ENCODE results near the gene REXO1. TPM values are rescaled to one million over a fixed set of nuclear protein-coding genes. Genes with fewer than 3 reads are reported as not detected.

REXO1 gene
- total RNA-seq, 1 experiment from 2014 or later, result 52.1 TPM

DNA sequence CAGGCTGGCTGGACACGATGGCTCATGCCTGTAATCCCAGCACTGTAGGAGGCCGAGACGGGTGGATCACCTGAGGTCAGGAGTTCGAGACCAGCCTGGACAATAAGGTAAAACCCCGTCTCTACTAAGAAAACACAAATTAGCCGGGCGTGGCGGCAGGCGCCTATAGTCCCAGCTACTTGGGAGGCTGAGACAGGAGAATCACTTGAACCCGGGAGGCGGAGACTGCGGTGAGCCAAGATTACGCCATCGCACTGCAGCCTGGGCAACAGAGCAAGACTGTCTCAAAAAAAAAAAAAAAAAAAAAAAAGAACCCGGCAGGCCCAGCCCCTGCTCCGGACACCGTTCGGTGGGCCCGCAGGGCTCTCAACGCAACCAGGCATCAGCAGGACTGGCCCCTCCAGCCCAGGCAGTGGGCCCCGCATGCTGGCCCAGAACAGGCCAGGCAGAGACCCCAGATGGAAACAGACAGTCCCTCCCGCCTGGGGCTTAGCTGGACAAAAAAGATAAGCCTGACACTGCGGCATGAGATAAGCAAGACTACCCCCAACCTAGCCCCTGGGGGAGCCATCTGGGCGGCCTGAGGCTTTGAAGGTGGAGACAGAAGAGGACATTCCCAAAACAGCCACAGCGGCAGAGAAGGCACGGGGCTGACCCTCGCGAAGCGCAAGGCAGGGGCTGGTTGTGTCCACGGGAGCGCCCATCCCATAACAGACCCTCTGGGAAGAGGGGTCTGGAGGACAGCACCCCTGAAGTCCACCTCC, 11.6 kb downstream of the REXO1 start:
- in situ Hi-C loops (cut with HindIII; ENCODE audit: low pct_unique_long_range_greater_than_20kb, low sequenced_read_pairs) (no loop called here), intact Hi-C loops (cut with micrococcal nuclease; ENCODE audit: unreplicated experiment) (no loop called here)
- Histone ChIP-seq H3K4me3 (ENCODE audit: low read depth in 2 of 2, low read length in 2 of 2) (no peak overlapping the region), H3K27me3 (ENCODE audit: control insufficient read depth, insufficient read depth, low read length) (no peaks in the 10 kb centered on the region), H3K36me3 (ENCODE audit: control insufficient read depth, insufficient read depth, low read length) (no peaks in the 10 kb centered on the region), H3K27ac (ENCODE audit: low read length) (no peak overlapping the region), H3K4me1 (ENCODE audit: control insufficient read depth, insufficient read depth, low read length) (peaks cover 21% of the 10 kb centered on the region), H3K9me3 (ENCODE audit: control insufficient read depth, insufficient read depth, low read depth, low read length) (no peaks in the 10 kb centered on the region)
- TF ChIP-seq SIN3A (IDR thresholded peaks at IDR 0.05; ENCODE audit: borderline replicate concordance, insufficient read depth, low read depth, low read length), result no peak
- TF ChIP-seq, protein P1, sequence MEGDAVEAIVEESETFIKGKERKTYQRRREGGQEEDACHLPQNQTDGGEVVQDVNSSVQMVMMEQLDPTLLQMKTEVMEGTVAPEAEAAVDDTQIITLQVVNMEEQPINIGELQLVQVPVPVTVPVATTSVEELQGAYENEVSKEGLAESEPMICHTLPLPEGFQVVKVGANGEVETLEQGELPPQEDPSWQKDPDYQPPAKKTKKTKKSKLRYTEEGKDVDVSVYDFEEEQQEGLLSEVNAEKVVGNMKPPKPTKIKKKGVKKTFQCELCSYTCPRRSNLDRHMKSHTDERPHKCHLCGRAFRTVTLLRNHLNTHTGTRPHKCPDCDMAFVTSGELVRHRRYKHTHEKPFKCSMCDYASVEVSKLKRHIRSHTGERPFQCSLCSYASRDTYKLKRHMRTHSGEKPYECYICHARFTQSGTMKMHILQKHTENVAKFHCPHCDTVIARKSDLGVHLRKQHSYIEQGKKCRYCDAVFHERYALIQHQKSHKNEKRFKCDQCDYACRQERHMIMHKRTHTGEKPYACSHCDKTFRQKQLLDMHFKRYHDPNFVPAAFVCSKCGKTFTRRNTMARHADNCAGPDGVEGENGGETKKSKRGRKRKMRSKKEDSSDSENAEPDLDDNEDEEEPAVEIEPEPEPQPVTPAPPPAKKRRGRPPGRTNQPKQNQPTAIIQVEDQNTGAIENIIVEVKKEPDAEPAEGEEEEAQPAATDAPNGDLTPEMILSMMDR (IDR thresholded peaks at IDR 0.05), result no peak
- TF ChIP-seq POLR2AphosphoS5 (IDR thresholded peaks at IDR 0.05; ENCODE audit: low read depth, low read length), result no peak
- no peak for TF ChIP-seq TCF7L2 (IDR thresholded peaks at IDR 0.05; ENCODE audit: low read depth, low read length)
- TF ChIP-seq, protein P2, sequence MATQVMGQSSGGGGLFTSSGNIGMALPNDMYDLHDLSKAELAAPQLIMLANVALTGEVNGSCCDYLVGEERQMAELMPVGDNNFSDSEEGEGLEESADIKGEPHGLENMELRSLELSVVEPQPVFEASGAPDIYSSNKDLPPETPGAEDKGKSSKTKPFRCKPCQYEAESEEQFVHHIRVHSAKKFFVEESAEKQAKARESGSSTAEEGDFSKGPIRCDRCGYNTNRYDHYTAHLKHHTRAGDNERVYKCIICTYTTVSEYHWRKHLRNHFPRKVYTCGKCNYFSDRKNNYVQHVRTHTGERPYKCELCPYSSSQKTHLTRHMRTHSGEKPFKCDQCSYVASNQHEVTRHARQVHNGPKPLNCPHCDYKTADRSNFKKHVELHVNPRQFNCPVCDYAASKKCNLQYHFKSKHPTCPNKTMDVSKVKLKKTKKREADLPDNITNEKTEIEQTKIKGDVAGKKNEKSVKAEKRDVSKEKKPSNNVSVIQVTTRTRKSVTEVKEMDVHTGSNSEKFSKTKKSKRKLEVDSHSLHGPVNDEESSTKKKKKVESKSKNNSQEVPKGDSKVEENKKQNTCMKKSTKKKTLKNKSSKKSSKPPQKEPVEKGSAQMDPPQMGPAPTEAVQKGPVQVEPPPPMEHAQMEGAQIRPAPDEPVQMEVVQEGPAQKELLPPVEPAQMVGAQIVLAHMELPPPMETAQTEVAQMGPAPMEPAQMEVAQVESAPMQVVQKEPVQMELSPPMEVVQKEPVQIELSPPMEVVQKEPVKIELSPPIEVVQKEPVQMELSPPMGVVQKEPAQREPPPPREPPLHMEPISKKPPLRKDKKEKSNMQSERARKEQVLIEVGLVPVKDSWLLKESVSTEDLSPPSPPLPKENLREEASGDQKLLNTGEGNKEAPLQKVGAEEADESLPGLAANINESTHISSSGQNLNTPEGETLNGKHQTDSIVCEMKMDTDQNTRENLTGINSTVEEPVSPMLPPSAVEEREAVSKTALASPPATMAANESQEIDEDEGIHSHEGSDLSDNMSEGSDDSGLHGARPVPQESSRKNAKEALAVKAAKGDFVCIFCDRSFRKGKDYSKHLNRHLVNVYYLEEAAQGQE (IDR thresholded peaks at IDR 0.05; ENCODE audit: insufficient read depth in 1 of 2, low read depth in 2 of 2, low read length in 1 of 2), result no peak
- DNase-seq (ENCODE audit: low read depth, low spot score) (no peak), ATAC-seq (no peak)
- ChIA-PET CTCF (interaction anchor here (0.6 kb wide), 2 partner anchors 9 to 289 kb away, joined by 3 to 4 read pairs; no protein-coding TSS in a partner anchor), POLR2A (no interaction called here)
- BruUV-seq (replicated peaks), result no TSS peak

DNA sequence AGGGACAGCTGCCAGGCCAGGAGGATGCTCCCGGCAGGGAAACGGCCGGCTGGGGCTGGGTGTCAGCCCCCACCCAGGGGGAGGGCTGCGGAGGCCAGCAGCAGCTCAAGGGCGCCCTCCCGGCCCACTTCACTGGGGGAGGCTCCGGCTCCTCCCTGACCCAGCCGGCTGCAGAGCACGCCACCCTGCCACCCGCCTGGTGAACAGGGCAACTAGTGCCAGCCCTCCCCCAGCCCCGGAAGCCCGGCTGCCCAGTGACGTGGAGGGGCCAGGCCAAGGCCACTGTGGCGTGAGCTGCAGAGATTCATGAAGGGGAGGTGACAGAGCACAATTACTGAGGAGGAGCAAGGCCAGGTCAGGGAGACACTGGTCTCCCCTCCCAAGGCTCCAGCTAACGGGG, 14.7 kb downstream of the REXO1 start:
- H3K9me3 ChIP-seq (ENCODE audit: control insufficient read depth, insufficient read depth, low read depth, low read length), result no peaks in the 10 kb centered on the region
- no peak overlapping the region for H3K27ac ChIP-seq (ENCODE audit: low read length)
- no peaks in the 10 kb centered on the region for H3K27me3 ChIP-seq (ENCODE audit: control insufficient read depth, insufficient read depth, low read length)
- ChIA-PET POLR2A (no interaction called here), CTCF (interaction anchor here (0.6 kb wide), 1 partner anchor 41 kb away, joined by 6 read pairs; no protein-coding TSS in a partner anchor)
- intact Hi-C loops (cut with micrococcal nuclease; ENCODE audit: unreplicated experiment) (no loop called here), in situ Hi-C loops (cut with HindIII; ENCODE audit: low pct_unique_long_range_greater_than_20kb, low sequenced_read_pairs) (no loop called here)
- ATAC-seq (no peak), DNase-seq (ENCODE audit: low read depth, low spot score) (no peak)
- no peak overlapping the region for H3K4me3 ChIP-seq (ENCODE audit: low read depth in 2 of 2, low read length in 2 of 2)
- peaks cover 16% of the 10 kb centered on the region for H3K4me1 ChIP-seq (ENCODE audit: control insufficient read depth, insufficient read depth, low read length)
- H3K36me3 ChIP-seq (ENCODE audit: control insufficient read depth, insufficient read depth, low read length), result no peaks in the 10 kb centered on the region
- TF ChIP-seq SIN3A (IDR thresholded peaks at IDR 0.05; ENCODE audit: borderline replicate concordance, insufficient read depth, low read depth, low read length) (no peak), POLR2AphosphoS5 (IDR thresholded peaks at IDR 0.05; ENCODE audit: low read depth, low read length) (no peak), TCF7L2 (IDR thresholded peaks at IDR 0.05; ENCODE audit: low read depth, low read length) (no peak)
- TF ChIP-seq, protein P1 (IDR thresholded peaks at IDR 0.05), result no peak
- TF ChIP-seq, protein P2 (IDR thresholded peaks at IDR 0.05; ENCODE audit: insufficient read depth in 1 of 2, low read depth in 2 of 2, low read length in 1 of 2), result no peak
- BruUV-seq (replicated peaks), result no TSS peak

Measured in Panc1 (cell line).